ENCODE results near the gene MET. TPM values are rescaled to one million over a fixed set of nuclear protein-coding genes. Genes with fewer than 3 reads are reported as not detected.

MET gene
- total and polyA plus RNA-seq, 4 donors: 10.2 to 41.9 (median 25.4) TPM

- TF ChIP-seq, protein P1, sequence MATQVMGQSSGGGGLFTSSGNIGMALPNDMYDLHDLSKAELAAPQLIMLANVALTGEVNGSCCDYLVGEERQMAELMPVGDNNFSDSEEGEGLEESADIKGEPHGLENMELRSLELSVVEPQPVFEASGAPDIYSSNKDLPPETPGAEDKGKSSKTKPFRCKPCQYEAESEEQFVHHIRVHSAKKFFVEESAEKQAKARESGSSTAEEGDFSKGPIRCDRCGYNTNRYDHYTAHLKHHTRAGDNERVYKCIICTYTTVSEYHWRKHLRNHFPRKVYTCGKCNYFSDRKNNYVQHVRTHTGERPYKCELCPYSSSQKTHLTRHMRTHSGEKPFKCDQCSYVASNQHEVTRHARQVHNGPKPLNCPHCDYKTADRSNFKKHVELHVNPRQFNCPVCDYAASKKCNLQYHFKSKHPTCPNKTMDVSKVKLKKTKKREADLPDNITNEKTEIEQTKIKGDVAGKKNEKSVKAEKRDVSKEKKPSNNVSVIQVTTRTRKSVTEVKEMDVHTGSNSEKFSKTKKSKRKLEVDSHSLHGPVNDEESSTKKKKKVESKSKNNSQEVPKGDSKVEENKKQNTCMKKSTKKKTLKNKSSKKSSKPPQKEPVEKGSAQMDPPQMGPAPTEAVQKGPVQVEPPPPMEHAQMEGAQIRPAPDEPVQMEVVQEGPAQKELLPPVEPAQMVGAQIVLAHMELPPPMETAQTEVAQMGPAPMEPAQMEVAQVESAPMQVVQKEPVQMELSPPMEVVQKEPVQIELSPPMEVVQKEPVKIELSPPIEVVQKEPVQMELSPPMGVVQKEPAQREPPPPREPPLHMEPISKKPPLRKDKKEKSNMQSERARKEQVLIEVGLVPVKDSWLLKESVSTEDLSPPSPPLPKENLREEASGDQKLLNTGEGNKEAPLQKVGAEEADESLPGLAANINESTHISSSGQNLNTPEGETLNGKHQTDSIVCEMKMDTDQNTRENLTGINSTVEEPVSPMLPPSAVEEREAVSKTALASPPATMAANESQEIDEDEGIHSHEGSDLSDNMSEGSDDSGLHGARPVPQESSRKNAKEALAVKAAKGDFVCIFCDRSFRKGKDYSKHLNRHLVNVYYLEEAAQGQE (IDR thresholded peaks at IDR 0.05): no peak
Measured at GRCh38 chr7:116671111-116671510, 885 bp upstream of the MET start (continued).

DNA sequence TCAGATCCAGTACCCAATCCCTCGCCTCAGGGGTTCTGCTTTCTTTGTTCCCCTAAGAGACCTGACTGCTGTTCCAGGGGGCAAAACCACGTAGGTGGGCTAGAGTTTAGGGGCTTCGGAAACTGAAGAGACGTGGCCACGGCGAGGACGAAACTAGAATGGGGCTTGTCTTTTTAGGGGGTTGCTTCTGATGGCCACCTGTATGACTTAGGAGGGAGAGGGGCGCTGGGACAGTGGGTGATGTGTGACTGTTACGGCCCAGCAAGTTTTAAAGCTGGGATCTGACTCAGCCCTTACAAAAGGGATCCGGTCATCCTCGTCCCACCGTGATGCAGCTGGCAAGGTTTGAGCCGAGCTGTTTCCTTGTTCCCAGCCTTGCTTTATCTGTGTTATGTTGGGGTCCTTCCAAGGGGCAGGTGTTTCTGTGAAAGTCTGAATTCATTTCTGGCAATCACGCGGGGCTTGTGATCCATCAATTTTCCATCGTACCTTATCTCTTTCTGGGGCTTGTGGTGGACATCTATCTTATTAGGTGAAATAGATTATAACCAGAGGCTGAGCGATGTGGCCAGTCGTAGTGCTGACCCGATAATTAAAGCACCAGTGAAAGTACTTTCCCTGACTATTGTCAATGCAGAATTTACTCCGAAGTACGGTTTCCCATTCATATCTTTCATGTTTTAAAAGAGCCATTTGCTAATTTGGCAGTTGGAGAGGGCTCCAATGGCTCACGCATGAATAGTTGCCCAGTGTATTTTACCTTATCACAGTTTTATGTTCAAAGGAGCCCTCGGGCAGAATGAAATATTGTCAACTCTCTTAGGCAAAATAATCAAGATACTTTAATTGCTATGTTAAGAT lies 830 bp downstream of the MET start:
- H3K9ac ChIP-seq (ENCODE audit: low read depth in 1 of 2, low read length in 2 of 2): peak overlapping the region; percentile 89 to 91
- no peaks in the 10 kb centered on the region for H3K9me3 ChIP-seq (ENCODE audit: control insufficient read depth in 4 of 4, low read length in 3 of 4)
- TF ChIP-seq TAF1 (conservative IDR thresholded peaks at IDR 0.05) (peak; percentile 7), FOXA2 (IDR thresholded peaks at IDR 0.05) (no peak)
- H3K27me3 ChIP-seq (ENCODE audit: control insufficient read depth in 4 of 4, insufficient read depth in 4 of 4, low read length in 3 of 4): no peaks in the 10 kb centered on the region
- peak overlapping the region; percentile 64 to 84 (median 79) for H3K4me3 ChIP-seq (ENCODE audit: low read depth in 1 of 3, low read length in 3 of 3)
- peak overlapping the region; percentile 98 to 99 for H3K27ac ChIP-seq (ENCODE audit: low read depth in 1 of 2, low read length in 2 of 2)
- H3K4me1 ChIP-seq (ENCODE audit: control insufficient read depth in 4 of 4, insufficient read depth in 4 of 4, low read length in 3 of 4): peaks cover 0 to 15% (median 8%) of the 10 kb centered on the region in 4 donors
- 11% methylated on average over 23 of the region's 23 CpGs for WGBS
- H3K36me3 ChIP-seq (ENCODE audit: control insufficient read depth in 4 of 4, insufficient read depth in 3 of 4, low read depth in 1 of 4, low read length in 3 of 4): no peaks in the 10 kb centered on the region
- DNase-seq (ENCODE audit: low spot score): no peak

GRCh38 chr7:116673457-116673865 lies 1.5 kb downstream of the MET start:
- peak overlapping the region; percentile 89 to 91 for H3K9ac ChIP-seq (ENCODE audit: low read depth in 1 of 2, low read length in 2 of 2)
- peak overlapping the region; percentile 64 to 84 (median 79) for H3K4me3 ChIP-seq (ENCODE audit: low read depth in 1 of 3, low read length in 3 of 3)
- H3K27me3 ChIP-seq (ENCODE audit: control insufficient read depth in 4 of 4, insufficient read depth in 4 of 4, low read length in 3 of 4): no peaks in the 10 kb centered on the region
- DNase-seq (ENCODE audit: low spot score): no peak
- WGBS: 22% methylated on average over 3 of the region's 3 CpGs
- peak overlapping the region; percentile 98 to 99 for H3K27ac ChIP-seq (ENCODE audit: low read depth in 1 of 2, low read length in 2 of 2)
- no peaks in the 10 kb centered on the region for H3K9me3 ChIP-seq (ENCODE audit: control insufficient read depth in 4 of 4, low read length in 3 of 4)
- H3K36me3 ChIP-seq (ENCODE audit: control insufficient read depth in 4 of 4, insufficient read depth in 3 of 4, low read depth in 1 of 4, low read length in 3 of 4): no peaks in the 10 kb centered on the region
- TF ChIP-seq ATF3 (IDR thresholded peaks at IDR 0.05) (no peak), TAF1 (conservative IDR thresholded peaks at IDR 0.05) (no peak), FOXA2 (IDR thresholded peaks at IDR 0.05) (no peak), NR2F2 (IDR thresholded peaks at IDR 0.05) (no peak), YY1 (IDR thresholded peaks at IDR 0.05) (no peak), ZBTB33 (IDR thresholded peaks at IDR 0.05) (no peak), HNF4G (IDR thresholded peaks at IDR 0.05) (no peak), HNF4A (conservative IDR thresholded peaks at IDR 0.05) (no peak), FOXA1 (IDR thresholded peaks at IDR 0.05) (no peak), GABPA (IDR thresholded peaks at IDR 0.05 in 1 of 2, conservative IDR thresholded peaks at IDR 0.05 in 1 of 2) (no peak), SP1 (IDR thresholded peaks at IDR 0.05) (no peak), RXRA (IDR thresholded peaks at IDR 0.05) (no peak), CTCF (IDR thresholded peaks at IDR 0.05; ENCODE audit: low read depth, low read length, missing input control) (no peak), JUND (IDR thresholded peaks at IDR 0.05) (no peak), EGR1 (IDR thresholded peaks at IDR 0.05; ENCODE audit: low read depth in 2 of 2) (no peak), RAD21 (IDR thresholded peaks at IDR 0.05) (no peak)
- TF ChIP-seq, protein P2, sequence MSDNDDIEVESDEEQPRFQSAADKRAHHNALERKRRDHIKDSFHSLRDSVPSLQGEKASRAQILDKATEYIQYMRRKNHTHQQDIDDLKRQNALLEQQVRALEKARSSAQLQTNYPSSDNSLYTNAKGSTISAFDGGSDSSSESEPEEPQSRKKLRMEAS (IDR thresholded peaks at IDR 0.05): no peak
- TF ChIP-seq, protein P1 (IDR thresholded peaks at IDR 0.05): no peak
- peaks cover 0 to 15% (median 8%) of the 10 kb centered on the region in 4 donors for H3K4me1 ChIP-seq (ENCODE audit: control insufficient read depth in 4 of 4, insufficient read depth in 4 of 4, low read length in 3 of 4)
